A673 (cell line): ENCODE data around the gene SLC35E4.

Experiments used
- EZH2 ChIP-seq: fragments of 200-600 bp; sonication (generic); IDR thresholded peaks from 2 replicates; pipeline ENCODE4 v1.6.1; 2017; ENCODE audit warnings: borderline replicate concordance, low read depth, mild to moderate bottlenecking, mixed read lengths, antibody characterized with exemption, low read length; ENCODE audit not compliant: poor library complexity, severe bottlenecking
- TF ChIP-seq, protein P1 (sequence below): fragments of 300-800, 200-600 bp; sonication (generic); conservative IDR thresholded peaks from 2 replicates; pipeline ENCODE4 v1.5.1; 2017; ENCODE audit warnings: low read depth, mild to moderate bottlenecking, antibody characterized with exemption, low read length, moderate library complexity, mixed read lengths

DNA sequence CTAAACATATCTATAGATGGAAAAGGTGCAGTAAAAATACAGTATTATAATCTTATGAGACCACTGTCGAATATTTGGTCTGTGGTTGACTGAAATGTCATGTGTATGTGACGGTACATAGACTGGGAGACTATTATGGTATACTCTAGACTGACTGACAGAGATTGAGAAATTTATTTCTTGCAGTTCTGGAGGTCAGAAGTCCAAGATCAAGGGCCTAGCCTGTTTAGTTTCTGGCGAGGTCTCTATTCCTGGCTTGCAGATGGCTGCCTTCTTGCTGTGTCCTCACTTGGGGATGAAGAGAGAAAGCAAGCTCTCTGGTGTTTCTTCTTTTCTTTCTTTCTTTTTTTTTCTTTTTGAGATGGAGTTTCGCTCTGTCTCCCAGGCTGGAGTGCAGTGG, 51.8 kb downstream of the SLC35E4 start:
- TF ChIP-seq, protein P1, sequence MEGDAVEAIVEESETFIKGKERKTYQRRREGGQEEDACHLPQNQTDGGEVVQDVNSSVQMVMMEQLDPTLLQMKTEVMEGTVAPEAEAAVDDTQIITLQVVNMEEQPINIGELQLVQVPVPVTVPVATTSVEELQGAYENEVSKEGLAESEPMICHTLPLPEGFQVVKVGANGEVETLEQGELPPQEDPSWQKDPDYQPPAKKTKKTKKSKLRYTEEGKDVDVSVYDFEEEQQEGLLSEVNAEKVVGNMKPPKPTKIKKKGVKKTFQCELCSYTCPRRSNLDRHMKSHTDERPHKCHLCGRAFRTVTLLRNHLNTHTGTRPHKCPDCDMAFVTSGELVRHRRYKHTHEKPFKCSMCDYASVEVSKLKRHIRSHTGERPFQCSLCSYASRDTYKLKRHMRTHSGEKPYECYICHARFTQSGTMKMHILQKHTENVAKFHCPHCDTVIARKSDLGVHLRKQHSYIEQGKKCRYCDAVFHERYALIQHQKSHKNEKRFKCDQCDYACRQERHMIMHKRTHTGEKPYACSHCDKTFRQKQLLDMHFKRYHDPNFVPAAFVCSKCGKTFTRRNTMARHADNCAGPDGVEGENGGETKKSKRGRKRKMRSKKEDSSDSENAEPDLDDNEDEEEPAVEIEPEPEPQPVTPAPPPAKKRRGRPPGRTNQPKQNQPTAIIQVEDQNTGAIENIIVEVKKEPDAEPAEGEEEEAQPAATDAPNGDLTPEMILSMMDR: no peak
- TF ChIP-seq EZH2: no peak
